ENCODE data around the gene PRSS38. TPM values are rescaled to one million over a fixed set of nuclear protein-coding genes. Genes with fewer than 3 reads are reported as not detected.
A peak's percentile ranks its signal among the peaks of the same experiment; 100 is the strongest.

PRSS38 gene
- total and polyA plus RNA-seq, 7 experiments from 2014 or later = not detected

DNA sequence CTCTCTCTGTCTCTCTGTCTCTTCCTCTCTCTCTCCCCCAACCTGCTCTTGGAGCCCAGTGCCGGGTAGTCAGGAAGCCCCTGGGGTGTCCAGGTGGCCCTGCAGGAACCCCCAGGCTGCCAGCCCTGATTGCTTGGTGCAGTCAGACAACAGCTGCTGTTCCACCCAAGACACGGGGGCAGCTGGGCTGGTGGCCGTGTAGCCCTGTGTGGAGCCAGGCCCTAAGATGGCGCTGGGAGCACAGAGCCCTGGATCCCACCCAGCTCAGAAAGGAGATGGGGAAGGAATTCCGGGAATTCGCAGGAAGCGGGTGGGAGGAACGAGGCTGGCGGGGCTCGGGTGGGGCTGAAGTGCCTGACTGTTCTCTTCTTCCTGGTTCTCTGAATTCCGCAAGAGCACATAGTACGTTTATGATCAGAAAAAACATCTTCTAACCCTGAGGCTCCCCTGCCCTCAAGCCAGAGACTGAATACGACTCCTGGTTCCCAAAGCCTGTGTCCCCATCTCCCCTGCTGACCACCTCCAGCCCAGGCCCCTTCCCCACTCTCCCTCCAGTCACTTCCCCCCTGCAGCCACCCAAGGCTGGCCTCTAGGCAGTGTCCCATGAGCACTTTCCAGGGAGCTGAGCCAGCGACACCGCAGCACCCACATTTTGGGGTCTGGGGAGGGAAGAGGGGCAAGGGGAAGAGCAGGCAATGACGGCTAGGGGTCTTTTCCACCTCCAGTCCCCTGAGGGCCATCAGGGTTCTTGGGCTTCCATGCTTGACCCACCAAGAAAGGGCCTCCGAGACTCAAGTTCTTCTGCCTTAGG lies 77.2 kb downstream of the PRSS38 start:
- Histone ChIP-seq H3K36me3 (ENCODE audit: control insufficient read depth in 2 of 3, insufficient read depth in 3 of 3, low read length in 3 of 3) (no peaks in the 10 kb centered on the region), H3K9me3 (ENCODE audit: control insufficient read depth in 2 of 3, low read length in 3 of 3) (no peaks in the 10 kb centered on the region), H3K4me1 (ENCODE audit: control insufficient read depth in 2 of 2, insufficient read depth in 2 of 2, low read length in 2 of 2) (peaks cover 0 to 8% of the 10 kb centered on the region in 2 donors), H3K27ac (ENCODE audit: low read depth, low read length) (no peak overlapping the region), H3K27me3 (ENCODE audit: control insufficient read depth in 2 of 2, insufficient read depth in 2 of 2, low read length in 2 of 2) (no peaks in the 10 kb centered on the region), H3K4me3 (ENCODE audit: low read length) (no peak overlapping the region)
- Mint-ChIP-seq H3K36me3 (no peaks in the 10 kb centered on the region), H3K27ac (peak overlapping the region in 4 of 9 donors; percentile 14 to 66 (median 38)), H3K4me1 (peaks cover 2 to 24% (median 16%) of the 10 kb centered on the region in 7 donors), H3K9me3 (peaks cover 0 to 3% (median 0%) of the 10 kb centered on the region in 11 donors), H3K27me3 (peaks cover 0 to 2% (median 0%) of the 10 kb centered on the region in 5 donors), H3K4me3 (no peak overlapping the region)
- DNase-seq = peak in 2 of 9 donors; percentile 5 to 13
- ATAC-seq = no peak
- ChIA-PET CTCF (no interaction called here), POLR2A (no interaction called here)
- intact Hi-C loops (cut with micrococcal nuclease) = no loop called here

GRCh38 chr1:227893300-227893948 lies 77.9 kb downstream of the PRSS38 start:
- peak overlapping the region in 1 of 9 donors; percentile 18 for H3K27ac Mint-ChIP-seq
- peaks cover 0 to 3% (median 0%) of the 10 kb centered on the region in 11 donors for H3K9me3 Mint-ChIP-seq
- ChIA-PET POLR2A (no interaction called here), CTCF (no interaction called here)
- H3K9me3 ChIP-seq (ENCODE audit: control insufficient read depth in 2 of 3, low read length in 3 of 3) = no peaks in the 10 kb centered on the region
- H3K4me1 Mint-ChIP-seq = peaks cover 0 to 21% (median 11%) of the 10 kb centered on the region in 7 donors
- no peak overlapping the region for H3K27ac ChIP-seq (ENCODE audit: low read depth, low read length)
- H3K27me3 Mint-ChIP-seq = no peaks in the 10 kb centered on the region
- ATAC-seq = no peak
- H3K36me3 ChIP-seq (ENCODE audit: control insufficient read depth in 2 of 3, insufficient read depth in 3 of 3, low read length in 3 of 3) = no peaks in the 10 kb centered on the region
- DNase-seq = peak in 2 of 9 donors; percentile 3 to 14
- no peak overlapping the region for H3K4me3 ChIP-seq (ENCODE audit: low read length)
- H3K4me1 ChIP-seq (ENCODE audit: control insufficient read depth in 2 of 2, insufficient read depth in 2 of 2, low read length in 2 of 2) = peaks cover 0 to under 1% of the 10 kb centered on the region in 2 donors
- no peaks in the 10 kb centered on the region for H3K36me3 Mint-ChIP-seq
- no peaks in the 10 kb centered on the region for H3K27me3 ChIP-seq (ENCODE audit: control insufficient read depth in 2 of 2, insufficient read depth in 2 of 2, low read length in 2 of 2)
- H3K4me3 Mint-ChIP-seq = no peak overlapping the region
- intact Hi-C loops (cut with micrococcal nuclease) = no loop called here

DNA sequence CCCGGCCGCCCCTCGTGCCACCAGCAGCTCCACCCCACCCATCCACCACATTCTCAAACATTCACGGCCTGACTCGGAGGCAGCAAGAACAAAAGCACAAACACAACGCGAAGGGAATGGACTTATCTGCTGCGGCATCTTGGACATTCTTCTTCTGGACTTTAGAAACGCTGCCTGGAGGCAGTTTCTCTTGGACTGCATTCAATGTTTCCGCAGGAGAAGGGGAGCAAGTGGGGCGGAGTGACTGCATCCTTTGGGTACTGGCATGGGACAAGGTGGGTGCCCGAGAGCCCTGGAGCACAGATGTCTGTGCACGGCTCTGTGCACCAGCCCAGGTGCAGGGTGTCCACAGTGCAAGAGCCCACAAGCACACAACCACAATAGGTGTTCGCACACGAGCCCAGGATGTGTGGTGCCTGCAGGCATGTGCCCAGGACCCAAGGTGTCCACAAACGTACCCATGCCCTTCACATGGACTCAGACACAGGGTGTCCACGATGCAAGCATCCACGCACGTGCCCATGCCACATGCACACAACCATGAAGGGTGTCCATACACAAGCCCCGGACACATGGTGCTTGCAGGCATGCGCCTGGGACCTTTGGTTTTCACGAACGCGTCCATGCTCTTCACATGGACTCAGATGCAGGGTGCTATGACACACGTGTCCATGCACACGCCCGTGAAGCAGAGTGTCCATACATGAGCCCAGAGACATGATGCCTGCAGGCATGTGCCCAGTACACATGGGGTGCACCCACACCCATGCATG lies 78.7 kb downstream of the PRSS38 start:
- H3K27ac Mint-ChIP-seq = peak overlapping the region in 2 of 9 donors; percentile 18 to 65
- no peaks in the 10 kb centered on the region for H3K9me3 ChIP-seq (ENCODE audit: control insufficient read depth in 2 of 3, low read length in 3 of 3)
- H3K27me3 ChIP-seq (ENCODE audit: control insufficient read depth in 2 of 2, insufficient read depth in 2 of 2, low read length in 2 of 2) = no peaks in the 10 kb centered on the region
- H3K27me3 Mint-ChIP-seq = no peaks in the 10 kb centered on the region
- no peaks in the 10 kb centered on the region for H3K36me3 Mint-ChIP-seq
- no peak overlapping the region for H3K4me3 ChIP-seq (ENCODE audit: low read length)
- no peaks in the 10 kb centered on the region for H3K36me3 ChIP-seq (ENCODE audit: control insufficient read depth in 2 of 3, insufficient read depth in 3 of 3, low read length in 3 of 3)
- CTCF ChIA-PET = no interaction called here
- DNase-seq = peak in 2 of 9 donors; percentile 4 to 17
- H3K4me1 Mint-ChIP-seq = peaks cover 0 to 23% (median 11%) of the 10 kb centered on the region in 7 donors
- intact Hi-C loops (cut with micrococcal nuclease) = no loop called here
- no peak overlapping the region for H3K4me3 Mint-ChIP-seq
- POLR2A ChIA-PET = no interaction called here
- H3K4me1 ChIP-seq (ENCODE audit: control insufficient read depth in 2 of 2, insufficient read depth in 2 of 2, low read length in 2 of 2) = no peaks in the 10 kb centered on the region
- ATAC-seq = no peak
- H3K9me3 Mint-ChIP-seq = peaks cover 0 to 3% (median 0%) of the 10 kb centered on the region in 11 donors
- no peak overlapping the region for H3K27ac ChIP-seq (ENCODE audit: low read depth, low read length)

DNA sequence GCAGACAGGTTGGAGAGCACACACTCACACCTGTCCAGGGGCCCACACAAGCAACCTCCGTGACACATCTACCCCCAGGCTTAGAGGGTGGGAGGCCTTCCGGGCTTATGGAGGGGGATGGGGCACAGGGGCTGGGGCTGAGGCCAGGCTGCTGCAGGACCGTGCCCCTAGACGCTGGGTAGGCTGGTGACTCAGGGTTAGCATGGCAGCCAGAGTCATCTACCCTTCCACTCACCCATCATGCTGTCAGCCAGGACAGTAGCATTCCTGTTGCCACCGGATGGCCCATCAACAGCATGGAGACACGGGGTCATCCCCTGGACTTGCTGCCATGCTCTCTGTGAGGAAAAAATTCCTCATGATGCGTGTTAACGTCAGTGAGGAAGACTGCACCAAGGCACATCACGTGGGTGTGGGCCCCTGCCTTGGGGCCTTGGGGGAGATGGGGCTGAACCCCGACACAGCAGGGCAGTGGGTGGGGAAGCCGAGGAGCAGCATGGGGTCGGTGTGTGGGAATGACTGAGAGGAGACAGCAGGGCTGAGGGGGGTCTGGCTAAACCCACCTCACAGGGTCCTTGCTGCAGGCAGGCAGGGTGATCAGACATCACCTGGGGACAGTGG lies 79.5 kb downstream of the PRSS38 start:
- peak in 2 of 9 donors; percentile 1 to 11 for DNase-seq
- H3K27me3 Mint-ChIP-seq = no peaks in the 10 kb centered on the region
- no peak overlapping the region for H3K4me3 ChIP-seq (ENCODE audit: low read length)
- intact Hi-C loops (cut with micrococcal nuclease) = no loop called here
- no peaks in the 10 kb centered on the region for H3K9me3 ChIP-seq (ENCODE audit: control insufficient read depth in 2 of 3, low read length in 3 of 3)
- H3K4me1 Mint-ChIP-seq = peaks cover 0 to 19% (median 10%) of the 10 kb centered on the region in 7 donors
- ATAC-seq = no peak
- ChIA-PET CTCF (no interaction called here), POLR2A (no interaction called here)
- no peak overlapping the region for H3K27ac ChIP-seq (ENCODE audit: low read depth, low read length)
- no peaks in the 10 kb centered on the region for H3K36me3 Mint-ChIP-seq
- peaks cover 0 to 3% (median 0%) of the 10 kb centered on the region in 11 donors for H3K9me3 Mint-ChIP-seq
- peak overlapping the region in 1 of 9 donors; percentile 65 for H3K27ac Mint-ChIP-seq
- H3K4me3 Mint-ChIP-seq = peak overlapping the region in 1 of 10 donors; percentile 9
- no peaks in the 10 kb centered on the region for H3K27me3 ChIP-seq (ENCODE audit: control insufficient read depth in 2 of 2, insufficient read depth in 2 of 2, low read length in 2 of 2)
- no peaks in the 10 kb centered on the region for H3K4me1 ChIP-seq (ENCODE audit: control insufficient read depth in 2 of 2, insufficient read depth in 2 of 2, low read length in 2 of 2)
- H3K36me3 ChIP-seq (ENCODE audit: control insufficient read depth in 2 of 3, insufficient read depth in 3 of 3, low read length in 3 of 3) = no peaks in the 10 kb centered on the region

Other genes starting within 250 kb of the PRSS38 start
- gene JMJD4, start 80.4 kb upstream of the PRSS38 start, total RNA-seq = 10 to 100 TPM; 12.1 to 36.8 (median 26.3) TPM
- gene JMJD4, start 80.4 kb upstream of the PRSS38 start, polyA plus RNA-seq = 10 to 100 TPM; 32.3 to 35.1 TPM
- 10 to 100 TPM; 18.5 to 31.8 (median 27.8) TPM for gene SNAP47, start 80.2 kb upstream of the PRSS38 start, total RNA-seq
- gene SNAP47, start 80.2 kb upstream of the PRSS38 start, polyA plus RNA-seq = 10 to 100 TPM; 46.9 to 69.5 TPM
- gene WNT9A, start 132.3 kb downstream of the PRSS38 start, total RNA-seq = under 1 TPM in 1 of 5 experiments, not detected in 4; 0.29 TPM
- gene WNT9A, start 132.3 kb downstream of the PRSS38 start, polyA plus RNA-seq = not detected
- gene WNT3A, start 191.3 kb downstream of the PRSS38 start, total RNA-seq = not detected
- gene WNT3A, start 191.3 kb downstream of the PRSS38 start, polyA plus RNA-seq = not detected

Measured in naive thymus-derived CD4-positive, alpha-beta T cell (primary cell).